Inferior parietal cortex (tissue), 1 donor: Measurements from ENCODE around the gene ARIH2.
A peak's percentile ranks its signal among the peaks of the same experiment; 100 is the strongest.

Source experiments
- DNase-seq: peaks from one replicate; pipeline ENCODE4 v3.0.0-alpha.2; 2016; ENCODE audit errors: extremely low spot score

The ARIH2 gene

GRCh38 chr3:49020330-49021212 is 101.9 kb downstream of the ARIH2 start:
- no peak for DNase-seq

- DNase-seq = peak; percentile 98
These were observed 102.7 kb downstream of the ARIH2 start for GRCh38 chr3:49021213-49021812.

GRCh38 chr3:49021813-49022687 is 103.4 kb downstream of the ARIH2 start, which contains the start of gene NDUFAF3:
NDUFAF3 (plus strand) TSS chr3:49022121; CDS start chr3:49022145, 24 bp downstream.
- DNase-seq = peak; percentile 86

- DNase-seq = no peak
These were observed 104.1 kb downstream of the ARIH2 start for GRCh38 chr3:49022688-49023171.

- DNase-seq = no peak
These were observed 105.1 kb downstream of the ARIH2 start for GRCh38 chr3:49023775-49024174.

GRCh38 chr3:49024449-49024848 is 105.8 kb downstream of the ARIH2 start:
- no peak for DNase-seq

- DNase-seq = no peak
These were observed 106.6 kb downstream of the ARIH2 start for GRCh38 chr3:49025005-49025792.

- DNase-seq = no peak
These were observed 107.3 kb downstream of the ARIH2 start for GRCh38 chr3:49025793-49026520.

GRCh38 chr3:49026536-49026935 is 107.9 kb downstream of the ARIH2 start:
- no peak for DNase-seq

- no peak for DNase-seq
These were observed 109.0 kb downstream of the ARIH2 start for GRCh38 chr3:49027634-49028033.

- no peak for DNase-seq
These were observed 109.6 kb downstream of the ARIH2 start for GRCh38 chr3:49028298-49028672.

GRCh38 chr3:49028673-49029562 is 110.3 kb downstream of the ARIH2 start, which contains the start of gene IMPDH2:
IMPDH2 (minus strand) TSS chr3:49029398; CDS start chr3:49029350, 48 bp downstream.
- peak; percentile 97 for DNase-seq

GRCh38 chr3:49029563-49029884 is 110.9 kb downstream of the ARIH2 start:
- no peak for DNase-seq

GRCh38 chr3:49030321-49030720 is 111.7 kb downstream of the ARIH2 start:
- DNase-seq = no peak

GRCh38 chr3:49032646-49033304 is 114.1 kb downstream of the ARIH2 start:
- DNase-seq = no peak

GRCh38 chr3:49034650-49035049 is 116.0 kb downstream of the ARIH2 start:
- no peak for DNase-seq

GRCh38 chr3:49035281-49035680 is 116.6 kb downstream of the ARIH2 start:
- DNase-seq = no peak
